Smooth muscle cell (in vitro differentiated cells): Measurements from ENCODE around the gene RASGRF1. TPM values are rescaled to one million over a fixed set of nuclear protein-coding genes. Genes with fewer than 3 reads are reported as not detected.
"Not testable (repeated sequence)": the region's sequence is repeated elsewhere in the genome, so short reads cannot be mapped to it uniquely, and the experiment has no call there.

Experiments
- DNase-seq: peaks from one replicate; lab custom pipeline; 2025; ENCODE audit not compliant: unreplicated experiment; lab: John Stamatoyannopoulos, UW
- H2AFZ ChIP-seq: fragments of 200-600 bp; sonication (generic); 2 replicates; pipeline ENCODE4 v1.6.0; 2016; ENCODE audit warnings: antibody characterized with exemption, low read depth, mild to moderate bottlenecking
- H3F3A ChIP-seq: fragments of 200-600 bp; sonication (generic); 2 replicates; pipeline ENCODE4 v1.6.0; 2017; ENCODE audit warnings: antibody characterized with exemption, low read depth
- H3K27ac ChIP-seq: fragments of 200-600 bp; sonication (generic); 2 replicates; pipeline ENCODE4 v1.5.1; 2016; ENCODE audit warnings: low read depth, mild to moderate bottlenecking
- H3K27me3 ChIP-seq: fragments of 200-600 bp; sonication (generic); 2 replicates; pipeline ENCODE4 v1.6.1; 2016; ENCODE audit warnings: low read depth, mild to moderate bottlenecking
- H3K36me3 ChIP-seq: fragments of 200-600 bp; sonication (generic); 2 replicates; pipeline ENCODE4 v1.5.1; 2016; ENCODE audit warnings: low read depth
- H3K4me1 ChIP-seq: fragments of 200-600 bp; sonication (generic); 2 replicates; pipeline ENCODE4 v1.5.1; 2016; ENCODE audit warnings: low read depth
- H3K4me2 ChIP-seq: fragments of 200-600 bp; sonication (generic); 2 replicates; pipeline ENCODE4 v1.6.0; 2016; ENCODE audit warnings: mild to moderate bottlenecking
- H3K4me3 ChIP-seq: fragments of 200-600 bp; sonication (generic); 2 replicates; pipeline ENCODE4 v1.5.1; 2016; ENCODE audit warnings: mild to moderate bottlenecking
- H3K79me2 ChIP-seq: fragments of 200-600 bp; sonication (generic); 2 replicates; pipeline ENCODE4 v1.6.0; 2016; ENCODE audit warnings: low read depth, mild to moderate bottlenecking
- H3K9ac ChIP-seq: fragments of 200-600 bp; sonication (generic); 2 replicates; pipeline ENCODE4 v1.6.0; 2016; ENCODE audit warnings: low read depth
- H3K9me3 ChIP-seq: fragments of 200-600 bp; sonication (generic); replicated peaks from 2 replicates; pipeline ENCODE4 v1.5.1; 2016; ENCODE audit warnings: low read depth
- H4K20me1 ChIP-seq: fragments of 200-600 bp; sonication (generic); 2 replicates; pipeline ENCODE4 v1.6.0; 2016; ENCODE audit warnings: low read depth
- WGBS: methylation state at CpG from one replicate; pipeline ENCODE4 v1.1.7; 2016; ENCODE audit warnings: low lambda C conversion rate; 5-methylcytosine and 5-hydroxymethylcytosine counted together
- polyA plus RNA-seq: library from polyadenylated mRNA; unstranded; fragments of >200 nt; fragmentation: Nextera tagmentation; extraction: Ambion mirVana; gene quantifications from 2 replicates; pipeline ENCODE4 v1.2.1, GENCODE V29; 2016
- total RNA-seq: library from RNA; depleted of rRNA; stranded (reverse); fragments of >200 nt; gene quantifications from 2 replicates; pipeline ENCODE4 v1.2.3, GENCODE V29; 2014
- TF ChIP-seq, protein P1 (sequence below): fragments of 200-600 bp; sonication (generic); IDR thresholded peaks from 2 replicates; pipeline ENCODE4 v1.5.1; 2017; ENCODE audit warnings: borderline replicate concordance, mild to moderate bottlenecking, antibody characterized with exemption; ENCODE audit not compliant: insufficient read depth, poor library complexity, severe bottlenecking

The RASGRF1 gene
- total and polyA plus RNA-seq, 2 experiments from 2014 or later = 0.17 to 0.22 TPM

DNA sequence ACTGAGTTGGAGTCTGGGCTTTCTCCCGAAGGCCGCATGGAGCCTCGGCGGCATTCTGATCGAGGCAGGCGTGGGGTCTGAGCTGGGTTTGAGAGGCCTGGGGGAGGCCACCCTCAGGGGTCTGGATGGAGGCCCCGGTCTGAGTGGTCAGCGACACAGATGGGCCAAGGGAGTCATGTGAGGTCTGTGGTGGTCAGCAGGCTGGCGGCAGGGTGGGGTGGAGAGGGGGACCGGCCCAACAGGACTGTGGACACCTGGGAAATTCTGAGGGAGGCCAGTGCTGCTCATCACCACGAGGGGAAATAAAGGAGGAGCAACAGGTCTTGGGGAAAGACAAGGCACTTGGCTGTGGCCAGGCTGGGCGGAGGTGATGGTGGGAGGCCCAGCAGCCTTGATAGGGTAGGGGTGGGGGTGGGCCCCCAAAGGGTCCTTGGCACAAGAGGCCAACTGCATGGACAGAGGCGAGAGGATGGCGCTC is 161.9 kb downstream of the RASGRF1 start:
- Histone ChIP-seq H3K4me1 (no peaks in the 10 kb centered on the region), H3K9ac (no peak overlapping the region), H3K4me2 (no peak overlapping the region), H3K27me3 (no peaks in the 10 kb centered on the region), H3F3A (no peaks in the 10 kb centered on the region), H3K9me3 (no peaks in the 10 kb centered on the region), H3K79me2 (no peaks in the 10 kb centered on the region), H2AFZ (no peak overlapping the region), H3K27ac (no peak overlapping the region), H4K20me1 (peaks cover 22% of the 10 kb centered on the region), H3K4me3 (no peak overlapping the region), H3K36me3 (no peaks in the 10 kb centered on the region)
- WGBS = 97% methylated on average over 13 of the region's 14 CpGs
- no peak for DNase-seq
- TF ChIP-seq, protein P1, sequence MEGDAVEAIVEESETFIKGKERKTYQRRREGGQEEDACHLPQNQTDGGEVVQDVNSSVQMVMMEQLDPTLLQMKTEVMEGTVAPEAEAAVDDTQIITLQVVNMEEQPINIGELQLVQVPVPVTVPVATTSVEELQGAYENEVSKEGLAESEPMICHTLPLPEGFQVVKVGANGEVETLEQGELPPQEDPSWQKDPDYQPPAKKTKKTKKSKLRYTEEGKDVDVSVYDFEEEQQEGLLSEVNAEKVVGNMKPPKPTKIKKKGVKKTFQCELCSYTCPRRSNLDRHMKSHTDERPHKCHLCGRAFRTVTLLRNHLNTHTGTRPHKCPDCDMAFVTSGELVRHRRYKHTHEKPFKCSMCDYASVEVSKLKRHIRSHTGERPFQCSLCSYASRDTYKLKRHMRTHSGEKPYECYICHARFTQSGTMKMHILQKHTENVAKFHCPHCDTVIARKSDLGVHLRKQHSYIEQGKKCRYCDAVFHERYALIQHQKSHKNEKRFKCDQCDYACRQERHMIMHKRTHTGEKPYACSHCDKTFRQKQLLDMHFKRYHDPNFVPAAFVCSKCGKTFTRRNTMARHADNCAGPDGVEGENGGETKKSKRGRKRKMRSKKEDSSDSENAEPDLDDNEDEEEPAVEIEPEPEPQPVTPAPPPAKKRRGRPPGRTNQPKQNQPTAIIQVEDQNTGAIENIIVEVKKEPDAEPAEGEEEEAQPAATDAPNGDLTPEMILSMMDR = no peak

DNA sequence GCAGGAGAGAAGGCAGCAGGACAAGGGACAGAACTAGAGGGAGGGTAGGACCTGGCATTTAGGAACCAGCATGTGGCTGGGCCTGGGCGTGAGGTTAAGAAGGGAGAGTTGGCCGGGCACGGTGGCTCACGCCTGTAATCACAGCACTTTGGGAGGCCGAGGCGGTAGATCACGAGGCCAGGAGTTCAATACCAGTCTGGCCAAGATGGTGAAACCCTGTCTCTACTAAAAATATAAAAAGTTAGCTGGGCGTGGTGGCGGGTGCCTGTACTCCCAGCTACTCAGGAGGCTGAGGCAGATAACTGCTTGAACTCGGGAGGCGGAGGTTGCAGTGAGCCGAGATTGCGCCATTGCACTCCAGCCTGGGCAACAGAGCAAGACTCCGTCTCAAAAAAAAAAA is 162.4 kb downstream of the RASGRF1 start:
- H2AFZ ChIP-seq, H3K4me3 ChIP-seq, H3K4me1 ChIP-seq, H3K27ac ChIP-seq, H3K79me2 ChIP-seq, H3K9me3 ChIP-seq, H3F3A ChIP-seq, DNase-seq, H3K36me3 ChIP-seq, H3K4me2 ChIP-seq, H3K9ac ChIP-seq, H3K27me3 ChIP-seq: not testable (repeated sequence)
- peaks cover 27% of the 10 kb centered on the region for H4K20me1 ChIP-seq
- WGBS = 98% methylated on average over 12 of the region's 14 CpGs

DNA sequence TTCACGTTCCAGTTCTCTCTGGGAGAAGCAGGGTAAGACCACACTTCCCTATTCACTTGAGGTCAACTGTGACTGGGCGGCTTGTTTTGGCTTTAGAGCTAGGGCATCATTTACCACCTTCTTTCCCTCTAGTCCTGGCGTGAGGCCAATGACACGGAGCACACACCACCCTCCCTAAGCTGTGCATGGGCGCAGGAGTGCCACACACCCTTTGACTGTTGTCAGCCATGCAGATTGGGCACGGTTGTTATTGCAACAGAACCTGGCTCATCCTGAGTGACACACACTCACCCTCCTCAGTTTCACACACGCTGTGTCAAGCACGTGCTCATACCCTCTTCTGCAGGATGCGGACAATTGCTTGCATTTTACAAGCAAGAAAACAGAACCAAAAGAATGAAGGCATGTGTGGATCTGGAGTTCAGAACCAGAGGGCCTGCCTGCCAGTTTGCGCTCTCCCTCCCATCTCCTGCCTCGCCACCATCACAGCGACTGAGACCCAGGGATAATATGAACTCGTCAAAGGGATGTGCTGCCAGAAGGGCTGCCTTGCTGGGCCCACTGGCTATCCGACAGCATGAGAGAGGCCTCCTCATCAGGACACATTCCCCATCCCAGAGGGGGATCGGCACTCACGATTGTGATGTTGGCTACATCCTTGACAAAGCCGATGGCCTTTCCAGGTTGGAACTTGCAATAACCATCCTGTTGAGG is 163.3 kb downstream of the RASGRF1 start:
- H3K4me1 ChIP-seq = no peaks in the 10 kb centered on the region

DNA sequence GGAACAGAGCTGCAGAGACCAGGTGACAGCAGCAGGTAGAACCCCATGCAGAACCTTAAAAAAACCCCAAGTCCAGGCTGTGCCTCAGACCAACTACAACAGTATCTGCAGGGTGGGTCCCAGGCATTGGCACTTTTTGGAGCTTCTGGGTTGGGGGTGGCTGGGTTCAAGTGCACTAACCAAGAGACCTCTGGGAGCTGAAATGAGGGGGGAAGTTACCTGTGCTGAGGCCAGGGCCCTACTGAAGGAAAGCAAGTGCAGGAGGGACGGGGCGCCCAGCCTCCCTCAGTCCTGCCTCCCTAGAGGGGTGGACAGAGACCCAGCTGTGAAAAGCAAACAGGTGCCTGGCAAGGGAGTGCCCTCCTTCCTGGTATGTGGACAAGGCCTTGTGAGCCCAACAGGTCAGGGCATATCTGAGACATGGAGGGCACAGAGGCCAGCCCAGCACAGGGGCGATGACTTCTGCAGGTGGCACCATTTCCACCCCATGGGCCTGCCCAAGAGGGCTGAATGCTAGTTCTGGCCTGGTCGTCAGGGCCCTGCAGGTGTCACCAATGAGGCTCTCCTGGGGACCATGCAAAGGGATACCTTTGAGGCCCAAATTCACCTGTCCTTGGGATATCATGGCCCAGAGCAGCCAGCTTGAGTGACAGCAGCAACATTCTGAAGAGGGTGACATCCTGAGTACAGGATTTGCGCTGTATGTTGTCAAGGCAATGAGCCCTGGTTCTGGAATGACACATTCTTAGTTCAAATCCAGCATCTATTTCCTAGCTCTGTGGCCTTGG is 164.4 kb downstream of the RASGRF1 start:
- WGBS = 96% methylated on average over 5 of the region's 5 CpGs
- no peak for DNase-seq
- Histone ChIP-seq H3K36me3 (peaks cover under 1% of the 10 kb centered on the region), H3K4me3 (no peak overlapping the region), H3K4me2 (no peak overlapping the region), H3K4me1 (no peaks in the 10 kb centered on the region), H3K27me3 (no peaks in the 10 kb centered on the region), H3K79me2 (no peaks in the 10 kb centered on the region), H4K20me1 (peaks cover 37% of the 10 kb centered on the region), H3K27ac (no peak overlapping the region), H3F3A (no peaks in the 10 kb centered on the region), H2AFZ (no peak overlapping the region), H3K9me3 (no peaks in the 10 kb centered on the region), H3K9ac (no peak overlapping the region)
- TF ChIP-seq, protein P1 = no peak

More for the DNA sequence above, 163.3 kb downstream of the RASGRF1 start:
- no peak overlapping the region for H3K9ac ChIP-seq
- no peak overlapping the region for H3K27ac ChIP-seq
- no peaks in the 10 kb centered on the region for H3K36me3 ChIP-seq
- H3K4me2 ChIP-seq = no peak overlapping the region
- H3K27me3 ChIP-seq = no peaks in the 10 kb centered on the region
- DNase-seq = no peak
- no peaks in the 10 kb centered on the region for H3K9me3 ChIP-seq
- H3K79me2 ChIP-seq = no peaks in the 10 kb centered on the region
- no peaks in the 10 kb centered on the region for H3F3A ChIP-seq
- TF ChIP-seq, protein P1 = no peak
- no peak overlapping the region for H2AFZ ChIP-seq
- 94% methylated on average over 17 of the region's 17 CpGs for WGBS
- H3K4me3 ChIP-seq = no peak overlapping the region
- peaks cover 37% of the 10 kb centered on the region for H4K20me1 ChIP-seq
